Fibroblast of the aortic adventitia (primary cell): ENCODE data around the gene GTF2H1. TPM values are rescaled to one million over a fixed set of nuclear protein-coding genes. Genes with fewer than 3 reads are reported as not detected.

Source experiments
- DNase-seq: peaks from one replicate; pipeline ENCODE4 v3.0.0-alpha.2; 2010; ENCODE audit warnings: low read depth
- H3K4me3 ChIP-seq: 2 replicates; pipeline ENCODE4 v1.5.1; 2011; ENCODE audit warnings: low read depth, mild to moderate bottlenecking, control low read depth, low read length, moderate library complexity
- total RNA-seq: library from RNA; depleted of rRNA; stranded (reverse); fragments of >200 nt; gene quantifications from 2 replicates; pipeline ENCODE4 v1.2.3, GENCODE V29; 2012; ENCODE audit warnings: low replicate concordance
- TF ChIP-seq, protein P1 (sequence below): IDR thresholded peaks from 2 replicates; pipeline ENCODE4 v1.5.1; 2011; ENCODE audit warnings: mild to moderate bottlenecking, low read length, control low read depth, inconsistent platforms; ENCODE audit not compliant: insufficient read depth

Gene GTF2H1
- total RNA-seq, 1 donor: 95.4 TPM

DNA sequence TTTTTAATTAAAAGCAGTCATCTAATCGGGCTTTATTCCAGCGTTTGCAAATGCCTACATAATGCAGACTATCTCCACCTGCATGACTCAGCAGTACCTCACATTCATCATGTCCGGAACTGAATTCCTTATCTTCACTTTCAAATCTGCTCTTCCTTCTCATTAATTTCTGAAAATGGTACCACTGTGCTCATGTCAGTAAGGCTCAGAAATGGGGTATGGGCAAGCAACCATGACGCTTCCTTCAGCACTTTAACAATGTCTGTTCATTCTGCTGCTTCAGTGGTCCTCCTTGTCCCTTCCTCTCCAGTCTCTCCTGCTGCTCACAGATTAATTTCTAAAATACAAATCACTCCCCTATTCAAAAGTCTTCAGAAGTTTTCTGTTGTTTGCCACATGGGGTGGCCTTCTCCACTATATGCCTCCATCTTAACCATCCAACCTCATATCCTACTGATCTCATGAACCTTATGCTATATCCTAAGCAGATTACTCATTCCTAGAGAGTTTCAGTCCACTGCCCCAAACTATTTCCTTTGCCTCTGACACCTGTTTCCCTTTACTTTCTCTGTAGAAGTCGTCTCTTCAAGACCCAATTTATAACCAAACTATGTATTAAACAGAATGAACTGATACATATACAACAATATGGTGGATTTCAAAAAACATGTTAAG is 7.0 kb downstream of the GTF2H1 start:
- TF ChIP-seq, protein P1, sequence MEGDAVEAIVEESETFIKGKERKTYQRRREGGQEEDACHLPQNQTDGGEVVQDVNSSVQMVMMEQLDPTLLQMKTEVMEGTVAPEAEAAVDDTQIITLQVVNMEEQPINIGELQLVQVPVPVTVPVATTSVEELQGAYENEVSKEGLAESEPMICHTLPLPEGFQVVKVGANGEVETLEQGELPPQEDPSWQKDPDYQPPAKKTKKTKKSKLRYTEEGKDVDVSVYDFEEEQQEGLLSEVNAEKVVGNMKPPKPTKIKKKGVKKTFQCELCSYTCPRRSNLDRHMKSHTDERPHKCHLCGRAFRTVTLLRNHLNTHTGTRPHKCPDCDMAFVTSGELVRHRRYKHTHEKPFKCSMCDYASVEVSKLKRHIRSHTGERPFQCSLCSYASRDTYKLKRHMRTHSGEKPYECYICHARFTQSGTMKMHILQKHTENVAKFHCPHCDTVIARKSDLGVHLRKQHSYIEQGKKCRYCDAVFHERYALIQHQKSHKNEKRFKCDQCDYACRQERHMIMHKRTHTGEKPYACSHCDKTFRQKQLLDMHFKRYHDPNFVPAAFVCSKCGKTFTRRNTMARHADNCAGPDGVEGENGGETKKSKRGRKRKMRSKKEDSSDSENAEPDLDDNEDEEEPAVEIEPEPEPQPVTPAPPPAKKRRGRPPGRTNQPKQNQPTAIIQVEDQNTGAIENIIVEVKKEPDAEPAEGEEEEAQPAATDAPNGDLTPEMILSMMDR: no peak
- no peak for DNase-seq
- H3K4me3 ChIP-seq: no peak overlapping the region

DNA sequence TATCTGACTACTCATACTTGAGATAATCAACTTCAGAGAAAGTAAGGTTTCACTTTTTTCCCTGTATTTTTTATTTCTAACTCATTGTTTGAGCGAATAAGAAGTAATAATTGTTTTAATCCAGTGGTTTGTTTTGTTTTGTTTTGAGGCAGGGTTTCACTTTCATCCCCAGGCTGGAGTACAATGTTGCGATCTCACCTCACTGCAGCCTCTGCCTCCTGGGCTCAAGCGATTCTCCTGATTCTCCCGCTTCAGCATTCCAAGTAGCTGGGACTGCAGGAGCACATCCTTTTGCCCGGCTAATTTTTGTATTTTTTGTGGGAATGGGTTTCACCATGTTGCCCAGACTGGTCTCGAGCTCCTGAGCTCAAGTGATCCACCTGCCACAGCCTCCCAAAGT is 8.6 kb downstream of the GTF2H1 start:
- no peak overlapping the region for H3K4me3 ChIP-seq
- DNase-seq: no peak
- TF ChIP-seq, protein P1: no peak

DNA sequence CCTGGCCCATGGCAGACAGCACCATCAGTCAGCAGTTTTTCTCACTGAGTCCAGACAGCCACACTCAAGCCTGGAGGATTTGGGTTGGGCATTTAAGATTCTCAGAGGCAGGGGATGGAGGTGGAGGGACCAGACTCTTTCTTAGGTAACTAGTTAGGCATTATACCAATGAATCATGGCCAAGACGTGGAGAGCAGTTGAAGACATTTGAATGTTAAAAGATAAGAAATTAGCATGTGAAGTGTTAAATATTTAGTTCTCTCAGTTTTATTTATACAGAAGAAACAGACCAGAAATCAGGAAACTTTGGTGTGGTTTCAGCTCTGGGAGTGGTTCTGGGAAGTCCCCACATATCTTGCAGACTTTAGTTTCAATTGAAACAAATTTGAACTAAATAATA is 9.9 kb downstream of the GTF2H1 start:
- no peak for DNase-seq
- TF ChIP-seq, protein P1: no peak
- H3K4me3 ChIP-seq: no peak overlapping the region

DNA sequence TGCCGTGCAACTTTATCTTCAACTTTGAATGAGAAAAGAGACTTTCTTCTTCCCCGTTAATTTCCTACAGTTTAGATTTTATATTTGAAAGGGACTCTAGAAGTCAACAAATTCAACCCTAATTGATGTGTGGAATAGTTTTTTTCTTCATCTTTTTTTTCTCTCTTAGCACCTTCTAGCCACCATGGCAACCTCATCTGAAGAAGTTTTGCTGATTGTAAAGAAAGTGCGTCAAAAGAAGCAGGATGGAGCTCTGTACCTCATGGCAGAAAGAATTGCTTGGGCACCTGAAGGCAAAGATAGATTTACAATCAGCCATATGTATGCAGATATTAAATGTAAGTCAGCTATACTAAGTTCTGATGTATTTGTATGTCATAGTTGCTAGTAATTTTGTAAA is 10.5 kb downstream of the GTF2H1 start:
- H3K4me3 ChIP-seq: no peak overlapping the region
- no peak for DNase-seq
- TF ChIP-seq, protein P1: no peak

DNA sequence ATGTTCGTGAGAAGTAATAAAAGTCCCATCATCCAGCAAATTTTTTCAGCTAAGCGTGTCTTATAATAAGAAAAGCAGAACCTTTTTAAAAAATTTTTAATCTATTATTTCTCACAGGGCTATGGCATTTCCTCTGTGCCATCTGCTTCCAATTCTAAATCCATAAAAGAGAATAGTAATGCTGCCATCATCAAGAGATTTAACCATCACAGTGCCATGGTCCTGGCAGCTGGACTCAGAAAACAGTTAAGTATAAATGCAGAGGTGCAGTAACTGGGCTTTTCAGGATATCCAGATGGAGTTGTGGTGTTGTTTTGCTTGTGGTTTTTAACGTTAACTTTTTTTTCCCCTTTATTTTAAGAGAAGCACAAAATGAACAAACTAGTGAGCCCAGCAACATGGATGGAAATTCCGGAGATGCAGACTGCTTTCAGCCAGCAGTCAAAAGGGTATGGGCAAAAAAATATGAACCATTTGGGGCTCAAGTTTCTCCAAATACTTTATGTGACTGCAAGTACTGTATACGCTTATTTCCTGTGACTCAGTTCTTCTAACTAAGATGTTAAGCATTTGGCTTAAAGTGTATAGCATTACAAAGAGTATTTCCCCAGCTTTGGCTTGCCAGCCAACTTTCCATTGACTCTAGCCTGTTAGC is 25.2 kb downstream of the GTF2H1 start:
- DNase-seq: peak; percentile 36
- H3K4me3 ChIP-seq: no peak overlapping the region
- TF ChIP-seq, protein P1: no peak

DNA sequence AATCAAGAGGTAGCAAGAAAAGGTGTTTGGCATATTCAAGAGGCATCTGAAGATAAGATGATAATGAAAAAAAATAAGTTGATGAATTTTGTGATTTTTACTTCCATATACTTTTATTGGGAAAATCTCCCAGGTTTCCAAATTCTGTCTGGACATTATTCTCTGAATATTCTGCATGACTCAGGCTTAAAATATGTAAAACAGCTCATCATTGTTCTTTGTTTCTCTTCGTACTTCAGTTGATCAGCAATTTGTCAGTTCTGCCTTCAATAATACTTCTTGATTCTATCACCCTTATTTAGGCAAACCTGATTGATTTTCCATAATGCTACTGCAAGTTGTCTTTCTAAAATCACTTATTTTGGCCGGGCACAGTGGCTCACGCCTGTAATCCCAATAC is 30.2 kb downstream of the GTF2H1 start:
- no peak overlapping the region for H3K4me3 ChIP-seq
- DNase-seq: peak; percentile 27
- TF ChIP-seq, protein P1: no peak
